ENCODE results near the gene FGF14.

The FGF14 gene

DNA sequence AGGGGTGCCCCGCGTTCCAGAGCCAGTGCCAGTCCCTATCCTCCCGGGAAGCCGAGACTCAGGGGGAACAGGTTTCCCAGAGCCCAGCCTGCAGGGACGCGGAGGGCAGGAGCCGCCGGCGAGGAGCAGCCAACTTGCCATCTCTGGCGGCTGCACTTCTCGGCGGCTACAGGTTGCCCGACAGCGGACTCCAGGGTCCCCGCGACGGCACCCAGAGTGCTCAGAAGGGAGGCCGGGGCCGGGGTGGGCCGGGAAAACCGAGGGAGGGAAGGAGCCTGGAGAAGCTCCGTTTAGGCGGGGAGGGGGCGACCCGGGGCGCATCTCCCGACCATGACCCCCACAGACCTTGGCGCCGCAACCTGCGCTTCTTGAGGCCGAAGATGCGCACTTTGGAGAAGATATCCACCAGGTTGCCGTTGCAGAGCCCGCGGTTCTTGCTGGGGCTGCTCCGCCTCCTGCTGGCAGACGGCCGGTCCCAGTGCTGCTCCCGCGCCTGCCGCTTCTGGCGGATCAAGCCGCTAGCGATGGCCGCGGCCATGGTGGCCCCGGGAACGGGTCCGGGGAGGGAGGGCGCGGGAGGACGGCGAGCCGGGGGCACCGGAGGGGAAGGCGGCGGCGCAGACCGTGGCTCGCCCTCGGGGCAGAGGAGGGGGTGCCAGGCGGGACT, 485.6 kb downstream of the FGF14 start:
- DNase-seq (ENCODE audit: low read depth), result no peak
- H3K4me3 ChIP-seq (ENCODE audit: low read depth, low read length), result no peak overlapping the region
- TF ChIP-seq, protein P1, sequence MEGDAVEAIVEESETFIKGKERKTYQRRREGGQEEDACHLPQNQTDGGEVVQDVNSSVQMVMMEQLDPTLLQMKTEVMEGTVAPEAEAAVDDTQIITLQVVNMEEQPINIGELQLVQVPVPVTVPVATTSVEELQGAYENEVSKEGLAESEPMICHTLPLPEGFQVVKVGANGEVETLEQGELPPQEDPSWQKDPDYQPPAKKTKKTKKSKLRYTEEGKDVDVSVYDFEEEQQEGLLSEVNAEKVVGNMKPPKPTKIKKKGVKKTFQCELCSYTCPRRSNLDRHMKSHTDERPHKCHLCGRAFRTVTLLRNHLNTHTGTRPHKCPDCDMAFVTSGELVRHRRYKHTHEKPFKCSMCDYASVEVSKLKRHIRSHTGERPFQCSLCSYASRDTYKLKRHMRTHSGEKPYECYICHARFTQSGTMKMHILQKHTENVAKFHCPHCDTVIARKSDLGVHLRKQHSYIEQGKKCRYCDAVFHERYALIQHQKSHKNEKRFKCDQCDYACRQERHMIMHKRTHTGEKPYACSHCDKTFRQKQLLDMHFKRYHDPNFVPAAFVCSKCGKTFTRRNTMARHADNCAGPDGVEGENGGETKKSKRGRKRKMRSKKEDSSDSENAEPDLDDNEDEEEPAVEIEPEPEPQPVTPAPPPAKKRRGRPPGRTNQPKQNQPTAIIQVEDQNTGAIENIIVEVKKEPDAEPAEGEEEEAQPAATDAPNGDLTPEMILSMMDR (IDR thresholded peaks at IDR 0.05; ENCODE audit: low read depth, low read length, missing control alignments), result no peak

DNA sequence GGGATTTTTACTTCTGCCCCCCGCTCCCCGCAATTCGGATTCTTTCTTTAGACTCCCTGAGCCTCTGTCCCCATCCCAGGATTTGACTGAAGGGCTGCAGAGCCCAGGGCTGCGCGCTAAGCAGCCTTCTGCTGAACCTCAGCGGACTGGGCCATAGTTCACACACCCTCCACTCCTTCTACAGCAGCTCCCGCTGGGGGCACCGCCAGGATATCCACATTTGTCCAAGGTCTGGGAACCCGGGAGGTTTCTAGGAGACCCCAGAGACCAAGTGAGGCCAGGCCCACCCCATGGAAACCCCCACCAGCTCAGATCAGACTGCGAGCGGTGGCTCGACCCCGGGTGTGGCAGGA, 486.1 kb downstream of the FGF14 start:
- DNase-seq (ENCODE audit: low read depth), result no peak
- TF ChIP-seq, protein P1 (IDR thresholded peaks at IDR 0.05; ENCODE audit: low read depth, low read length, missing control alignments), result no peak
- no peak overlapping the region for H3K4me3 ChIP-seq (ENCODE audit: low read depth, low read length)

DNA sequence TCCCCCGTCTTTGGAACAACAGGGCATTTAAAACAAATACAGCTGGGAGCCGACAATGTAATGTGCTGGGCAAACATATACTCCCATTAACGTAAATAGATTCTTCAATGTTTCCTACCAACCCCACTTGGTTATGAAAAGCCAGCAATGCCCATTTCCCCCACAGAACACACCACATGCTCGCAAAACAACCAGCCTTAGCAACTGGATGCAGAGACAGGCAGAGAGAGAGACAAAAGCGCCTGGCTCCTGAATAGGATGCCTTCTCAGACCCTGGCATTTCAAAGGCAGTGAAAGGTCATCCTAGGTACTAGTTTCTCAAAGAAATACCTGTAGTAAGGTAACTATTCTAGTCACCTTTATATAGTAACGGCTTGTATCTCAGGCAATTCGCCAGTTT, 486.5 kb downstream of the FGF14 start:
- TF ChIP-seq, protein P1 (IDR thresholded peaks at IDR 0.05; ENCODE audit: low read depth, low read length, missing control alignments), result no peak
- no peak overlapping the region for H3K4me3 ChIP-seq (ENCODE audit: low read depth, low read length)
- no peak for DNase-seq (ENCODE audit: low read depth)

DNA sequence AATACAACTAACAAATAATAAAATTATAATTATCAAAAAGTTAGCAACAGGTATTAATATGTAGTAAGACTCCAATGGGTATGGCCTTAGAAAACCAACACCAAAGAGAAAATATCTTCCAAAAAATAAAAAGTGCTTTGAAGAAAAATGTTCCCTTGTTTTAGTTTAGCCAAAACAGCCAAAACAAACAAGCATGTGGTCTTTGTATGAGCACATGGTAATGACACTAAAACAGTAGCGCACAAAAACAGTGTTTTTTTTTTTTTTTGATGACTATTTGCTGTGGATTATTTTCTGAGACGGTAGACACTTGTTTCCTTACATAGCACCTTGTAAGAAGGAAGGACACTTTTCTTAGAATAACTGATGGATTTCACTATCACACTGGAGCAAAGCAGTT, 490.1 kb downstream of the FGF14 start:
- TF ChIP-seq, protein P1 (IDR thresholded peaks at IDR 0.05; ENCODE audit: low read depth, low read length, missing control alignments), result no peak

DNA sequence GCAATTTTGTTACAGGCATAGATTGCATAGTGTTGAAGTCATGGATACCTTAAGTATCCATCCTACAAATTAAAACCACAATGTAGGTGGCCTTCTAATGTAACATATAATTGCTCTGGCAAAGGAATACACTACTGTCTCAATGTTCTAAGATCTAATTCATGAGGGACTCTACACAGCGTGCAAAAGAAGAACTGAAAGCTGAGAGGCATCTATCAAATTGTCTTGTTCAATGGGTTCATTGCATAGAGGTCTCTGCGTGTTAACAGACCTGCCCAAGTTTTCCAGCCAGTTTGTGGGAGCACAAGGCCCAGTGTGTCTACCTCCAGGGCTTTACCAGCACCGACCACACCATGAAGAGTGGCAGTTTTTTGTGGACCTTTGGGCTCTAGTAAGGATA, 498.0 kb downstream of the FGF14 start:
- no peak for DNase-seq (ENCODE audit: low read depth)
- H3K4me3 ChIP-seq (ENCODE audit: low read depth, low read length), result no peak overlapping the region
- TF ChIP-seq, protein P1 (IDR thresholded peaks at IDR 0.05; ENCODE audit: low read depth, low read length, missing control alignments), result no peak

More for the DNA sequence above, 490.1 kb downstream of the FGF14 start:
- DNase-seq (ENCODE audit: low read depth), result no peak
- no peak overlapping the region for H3K4me3 ChIP-seq (ENCODE audit: low read depth, low read length)

DNA sequence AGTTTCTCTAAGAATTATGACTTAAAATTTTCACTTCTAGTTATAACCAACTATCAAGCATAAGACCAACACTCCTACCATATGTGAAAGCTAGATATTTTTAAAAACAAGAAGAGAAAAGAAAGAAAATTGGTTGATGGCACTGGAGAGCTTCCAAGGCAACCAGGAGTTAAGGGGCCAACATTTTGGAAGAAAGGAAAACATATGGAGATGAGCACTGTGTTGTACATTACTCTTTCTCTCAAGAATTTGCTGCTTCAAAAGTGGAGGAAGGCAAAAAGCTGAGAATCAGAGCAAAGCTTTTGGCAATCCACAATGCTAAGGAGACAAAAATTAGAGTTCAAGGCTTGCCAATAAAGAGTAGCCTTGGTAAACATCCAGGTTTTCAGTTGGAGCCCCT, 503.2 kb downstream of the FGF14 start:
- no peak overlapping the region for H3K4me3 ChIP-seq (ENCODE audit: low read depth, low read length)
- no peak for DNase-seq (ENCODE audit: low read depth)
- TF ChIP-seq, protein P1 (IDR thresholded peaks at IDR 0.05; ENCODE audit: low read depth, low read length, missing control alignments), result no peak

DNA sequence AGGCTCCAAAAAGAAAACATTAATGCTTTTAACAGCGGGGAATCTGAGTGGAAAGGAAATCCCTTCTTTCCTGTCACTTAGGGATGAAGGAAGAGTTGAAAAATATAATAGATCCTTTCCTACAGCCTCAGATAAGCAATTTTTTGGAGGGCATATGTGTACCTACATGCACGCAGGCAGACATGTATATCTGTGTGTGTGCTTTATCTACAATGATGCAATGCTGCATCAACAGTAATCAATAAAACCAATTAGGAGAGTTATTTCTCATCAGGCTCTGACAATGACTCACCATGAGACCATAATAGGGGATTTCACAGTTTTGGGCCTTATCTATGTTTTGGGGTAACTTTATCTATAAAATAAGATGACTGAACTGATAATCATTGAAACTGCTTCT, 505.3 kb downstream of the FGF14 start:
- H3K4me3 ChIP-seq (ENCODE audit: low read depth, low read length), result no peak overlapping the region
- no peak for DNase-seq (ENCODE audit: low read depth)
- TF ChIP-seq, protein P1 (IDR thresholded peaks at IDR 0.05; ENCODE audit: low read depth, low read length, missing control alignments), result no peak
